IPS-18c (cell line): ENCODE data around the gene KIF26B.
"Not testable (repeated sequence)": the region's sequence is repeated elsewhere in the genome, so short reads cannot be mapped to it uniquely, and the experiment has no call there.

Source experiments
- H3K4me3 ChIP-seq: 2 replicates; pipeline ENCODE4 v1.7.0; 2013; ENCODE audit warnings: low read depth, mild to moderate bottlenecking, low read length, moderate library complexity; ENCODE audit not compliant: insufficient read depth
- H3K9me3 ChIP-seq: one replicate; pipeline ENCODE4 v1.6.1; 2013; ENCODE audit warnings: mild to moderate bottlenecking, low read length, moderate library complexity; ENCODE audit not compliant: control insufficient read depth, insufficient read depth

Gene KIF26B

DNA sequence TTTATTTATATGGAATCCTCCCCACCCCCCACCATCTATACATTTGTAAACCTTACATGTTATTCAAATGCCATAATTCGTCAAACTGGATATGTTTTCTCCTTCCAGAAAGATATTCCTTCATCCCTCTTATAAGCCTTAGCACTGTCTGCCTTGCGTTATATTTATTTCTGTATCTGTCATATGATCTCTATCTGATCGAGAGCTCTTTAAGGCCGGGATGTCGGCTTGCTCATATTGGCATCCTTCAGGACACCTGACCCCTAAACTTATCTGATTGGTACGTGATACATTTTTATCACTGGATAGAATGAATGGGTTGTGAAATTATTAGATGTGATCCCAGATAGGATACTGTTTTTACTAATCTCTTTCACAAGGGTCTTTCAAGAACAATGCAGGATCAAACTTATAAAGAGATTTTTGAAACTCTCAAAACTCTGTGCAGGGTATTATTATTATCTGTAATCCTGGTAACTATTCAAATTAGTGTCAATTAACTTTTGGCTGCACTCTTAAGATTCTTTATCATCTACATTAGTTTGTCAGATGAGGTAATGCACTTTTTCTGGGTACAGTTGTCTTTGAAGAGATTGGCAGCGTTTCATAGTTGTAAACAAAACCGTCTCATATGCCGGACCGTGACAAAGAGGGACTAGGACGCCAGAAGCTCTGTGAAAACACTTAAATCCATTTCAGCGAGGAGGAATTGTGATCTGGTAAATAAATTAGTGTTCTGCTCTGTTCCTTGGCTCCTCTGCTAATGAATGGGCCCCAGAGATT lies 152.0 kb downstream of the KIF26B start:
- Histone ChIP-seq H3K4me3 (no peak overlapping the region), H3K9me3 (peaks cover 2% of the 10 kb centered on the region)

- peaks cover 2% of the 10 kb centered on the region for H3K9me3 ChIP-seq
- no peak overlapping the region for H3K4me3 ChIP-seq
Observed at GRCh38 chr1:245310571-245311531, 156.1 kb downstream of the KIF26B start.

- Histone ChIP-seq H3K4me3 (no peak overlapping the region), H3K9me3 (peaks cover 2% of the 10 kb centered on the region)
Observed at GRCh38 chr1:245311887-245312536, 157.2 kb downstream of the KIF26B start.

DNA sequence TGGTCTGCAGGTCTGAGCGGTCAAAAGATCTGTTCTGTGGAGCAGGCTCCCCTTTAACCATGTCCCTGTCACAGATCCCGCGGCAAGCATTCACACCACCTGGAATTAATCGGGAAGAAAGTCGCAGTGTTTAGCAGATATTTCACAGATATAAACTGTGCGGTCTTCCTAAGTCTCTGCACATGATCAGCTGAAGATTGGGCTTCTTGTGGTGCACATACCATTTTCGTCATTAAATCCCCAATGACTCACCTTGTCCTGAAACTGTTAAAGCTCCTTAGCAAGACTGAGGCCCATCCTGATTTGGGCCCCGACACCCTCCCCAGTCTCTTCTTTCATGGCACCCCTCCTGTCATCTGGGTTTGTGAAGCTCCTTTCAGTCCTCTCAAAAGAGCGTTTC lies 158.8 kb downstream of the KIF26B start:
- Histone ChIP-seq H3K9me3 (peaks cover 2% of the 10 kb centered on the region), H3K4me3 (no peak overlapping the region)

GRCh38 chr1:245316784-245317183 lies 162.0 kb downstream of the KIF26B start:
- Histone ChIP-seq H3K9me3 (no peaks in the 10 kb centered on the region), H3K4me3 (no peak overlapping the region)

DNA sequence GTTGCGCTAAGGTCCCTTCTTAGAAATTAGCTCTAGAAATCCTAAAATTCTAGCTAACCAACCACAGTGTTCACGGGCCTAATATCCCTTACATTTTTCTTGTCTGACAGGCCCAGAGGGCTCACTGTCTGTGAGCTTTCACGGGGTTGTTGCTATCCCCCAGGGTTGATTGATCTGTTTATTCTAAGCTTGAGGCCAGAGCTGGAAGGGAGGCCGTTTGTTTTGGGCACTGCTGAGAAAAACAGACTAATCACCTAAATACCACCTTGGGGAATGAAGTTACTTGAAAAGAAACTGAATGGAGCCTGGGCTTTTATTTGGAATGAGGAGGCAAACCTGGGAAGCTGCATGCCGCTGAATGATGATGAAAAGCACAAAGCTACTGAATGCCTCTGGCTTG lies 162.4 kb downstream of the KIF26B start:
- no peak overlapping the region for H3K4me3 ChIP-seq
- no peaks in the 10 kb centered on the region for H3K9me3 ChIP-seq

DNA sequence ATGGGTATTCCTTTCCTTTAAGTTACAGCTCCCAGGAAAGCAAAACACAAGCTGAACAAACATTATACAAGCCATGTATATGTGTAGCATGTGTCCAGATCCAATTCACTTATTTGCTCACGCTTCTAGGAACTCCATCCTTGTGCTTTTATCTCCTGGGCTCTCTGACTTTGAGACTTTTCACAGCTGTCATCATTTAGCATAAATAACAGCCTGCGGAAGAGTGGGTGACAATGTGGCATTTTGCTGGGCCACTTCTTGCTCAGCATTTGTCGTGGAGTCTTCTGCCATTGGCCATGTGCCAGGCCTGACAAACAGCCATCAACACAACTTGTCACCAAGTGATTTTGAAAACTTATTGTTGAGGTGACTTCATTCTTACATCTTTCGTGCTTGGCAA lies 164.3 kb downstream of the KIF26B start:
- H3K9me3 ChIP-seq: no peaks in the 10 kb centered on the region
- no peak overlapping the region for H3K4me3 ChIP-seq

DNA sequence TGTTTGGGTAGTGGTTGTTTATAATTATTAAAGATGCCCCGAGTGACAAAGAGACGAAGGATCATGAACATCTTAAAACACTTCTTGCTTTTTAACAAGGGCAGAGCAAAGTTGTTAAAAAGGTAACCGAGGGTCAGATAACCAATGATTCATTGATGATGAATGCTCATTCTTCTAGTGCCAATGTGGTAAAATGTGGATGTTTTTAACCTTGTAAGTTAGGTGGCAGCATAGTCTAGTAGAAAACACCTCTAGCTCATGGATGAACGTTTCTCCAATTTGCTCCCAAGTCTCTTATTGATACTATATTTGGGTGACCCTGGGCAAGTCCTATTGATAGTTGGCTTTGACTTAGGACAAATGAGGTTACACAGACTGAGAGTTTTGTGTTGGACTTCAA lies 167.9 kb downstream of the KIF26B start:
- H3K9me3 ChIP-seq: no peaks in the 10 kb centered on the region
- no peak overlapping the region for H3K4me3 ChIP-seq

GRCh38 chr1:245323765-245324164 lies 169.0 kb downstream of the KIF26B start:
- not testable (repeated sequence) for H3K9me3 ChIP-seq

DNA sequence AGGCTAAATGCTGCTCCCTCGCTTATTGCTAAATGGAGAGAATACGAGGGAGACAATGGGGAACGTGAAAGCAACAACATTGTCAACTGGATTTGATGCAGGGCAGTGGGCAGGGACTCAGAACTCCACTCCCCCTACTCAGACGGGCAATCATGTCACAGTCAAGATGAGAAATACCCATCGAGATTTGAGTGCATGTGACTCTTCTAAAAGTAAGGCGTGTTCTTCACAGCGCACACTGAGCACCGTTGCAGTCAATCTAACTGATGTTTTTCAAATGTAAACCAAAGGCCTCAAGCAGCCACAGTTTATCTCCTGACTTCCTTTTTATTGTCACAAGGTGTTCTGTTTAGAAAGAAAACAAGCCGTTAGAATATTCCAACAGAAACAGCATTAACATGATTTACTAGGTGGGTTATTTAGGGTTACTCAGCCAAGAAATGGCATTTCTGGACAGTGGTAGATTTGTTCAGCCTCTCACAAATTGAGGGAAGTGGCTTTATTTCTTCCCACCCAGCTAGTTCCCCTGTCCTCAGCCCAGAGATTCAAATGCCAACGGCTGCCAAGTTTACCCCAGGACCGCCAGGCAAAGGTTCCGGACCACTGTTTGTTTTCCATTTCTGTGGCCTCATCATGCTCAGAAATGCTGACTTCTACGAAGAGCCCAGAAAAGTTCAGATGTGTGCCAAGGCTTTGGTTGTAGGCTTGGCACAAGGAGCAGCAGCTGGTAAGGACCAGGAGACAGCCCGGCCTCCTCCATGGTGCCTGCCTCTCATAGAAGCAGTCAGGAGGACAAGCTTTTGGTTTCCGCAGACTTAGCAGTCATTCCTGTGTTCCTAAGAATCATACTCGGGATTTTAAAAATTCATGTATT lies 171.4 kb downstream of the KIF26B start:
- H3K4me3 ChIP-seq: no peak overlapping the region
- H3K9me3 ChIP-seq: no peaks in the 10 kb centered on the region

More at GRCh38 chr1:245323765-245324164, 169.0 kb downstream of the KIF26B start:
- H3K4me3 ChIP-seq: not testable (repeated sequence)

- H3K9me3 ChIP-seq: no peaks in the 10 kb centered on the region
- no peak overlapping the region for H3K4me3 ChIP-seq
Observed at GRCh38 chr1:245327360-245327759, 172.6 kb downstream of the KIF26B start.

DNA sequence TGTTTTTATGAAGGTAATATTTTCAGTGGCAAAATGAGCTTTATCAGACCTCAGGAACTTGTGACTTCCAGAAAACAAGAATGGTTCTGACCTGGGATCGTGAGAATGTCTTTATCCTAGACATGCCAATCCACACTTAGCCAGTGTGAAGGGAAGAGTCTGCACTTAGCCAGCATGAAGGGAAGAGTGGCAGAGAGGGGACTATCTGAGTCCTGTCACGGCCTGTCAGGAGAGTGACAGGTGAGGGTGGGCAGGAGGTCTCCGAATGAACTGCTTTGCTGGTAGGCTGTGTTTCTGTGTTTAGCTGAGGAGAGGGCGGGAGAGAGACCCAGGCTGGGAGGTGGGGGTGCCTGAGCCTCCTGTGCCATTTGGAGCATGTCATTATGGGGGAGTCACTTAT lies 173.1 kb downstream of the KIF26B start:
- no peaks in the 10 kb centered on the region for H3K9me3 ChIP-seq
- no peak overlapping the region for H3K4me3 ChIP-seq

- Histone ChIP-seq H3K9me3 (no peaks in the 10 kb centered on the region), H3K4me3 (no peak overlapping the region)
Observed at GRCh38 chr1:245330951-245331350, 176.2 kb downstream of the KIF26B start.

GRCh38 chr1:245332085-245332484 lies 177.3 kb downstream of the KIF26B start:
- no peaks in the 10 kb centered on the region for H3K9me3 ChIP-seq
- no peak overlapping the region for H3K4me3 ChIP-seq

GRCh38 chr1:245332513-245332912 lies 177.7 kb downstream of the KIF26B start:
- Histone ChIP-seq H3K4me3 (no peak overlapping the region), H3K9me3 (no peaks in the 10 kb centered on the region)

DNA sequence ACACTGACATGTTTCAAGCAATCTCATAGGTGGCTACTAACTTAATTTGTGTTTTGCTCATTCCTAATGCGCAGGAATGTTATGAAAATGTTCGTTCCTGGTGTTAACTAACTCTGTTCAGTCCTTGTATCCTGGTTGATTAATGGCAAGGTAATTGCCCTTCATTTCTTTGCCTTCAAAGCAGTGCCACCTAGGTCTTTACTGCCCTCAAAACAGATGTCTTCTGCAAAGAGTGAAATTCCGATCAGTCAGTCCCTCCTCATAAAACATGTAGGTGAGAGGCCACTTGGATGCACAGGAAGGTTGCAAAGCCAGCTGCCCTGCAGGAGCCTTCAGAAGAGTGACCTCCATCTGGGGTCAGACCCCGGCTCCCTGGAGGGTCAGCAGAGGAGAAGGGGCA lies 179.4 kb downstream of the KIF26B start:
- H3K9me3 ChIP-seq: no peaks in the 10 kb centered on the region
- no peak overlapping the region for H3K4me3 ChIP-seq
